GM18502 (cell line): ENCODE results near the gene RGPD5.
"Not testable (repeated sequence)": the region's sequence is repeated elsewhere in the genome, so short reads cannot be mapped to it uniquely, and the experiment has no call there.

Source experiments
- ATAC-seq: cut with Tn5 transposase; IDR thresholded peaks from one replicate; pipeline ENCODE4 v1.9.1; 2021; ENCODE audit warnings: mild to moderate bottlenecking; ENCODE audit not compliant: unreplicated experiment, poor library complexity

Gene RGPD5

DNA sequence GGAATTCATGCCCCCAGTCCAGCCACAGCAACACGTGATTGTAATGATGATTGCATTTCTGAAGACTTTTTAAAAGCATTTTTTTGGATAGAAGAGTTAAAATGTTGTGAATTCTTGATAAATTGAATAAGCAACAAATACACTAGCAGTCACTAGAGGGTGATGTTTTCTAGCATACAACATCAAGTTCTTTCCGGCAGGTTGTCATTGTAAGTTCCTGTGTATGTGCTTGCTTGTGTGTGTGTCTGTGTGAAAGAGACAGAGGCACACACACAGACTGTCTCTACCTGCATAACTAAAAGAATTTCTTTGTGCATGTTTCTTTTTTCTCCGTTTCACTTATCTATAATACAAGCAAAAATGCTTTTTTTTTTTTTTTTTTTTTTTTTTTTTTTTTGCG lies 95.8 kb downstream of the RGPD5 start:
- ATAC-seq: not testable (repeated sequence)

DNA sequence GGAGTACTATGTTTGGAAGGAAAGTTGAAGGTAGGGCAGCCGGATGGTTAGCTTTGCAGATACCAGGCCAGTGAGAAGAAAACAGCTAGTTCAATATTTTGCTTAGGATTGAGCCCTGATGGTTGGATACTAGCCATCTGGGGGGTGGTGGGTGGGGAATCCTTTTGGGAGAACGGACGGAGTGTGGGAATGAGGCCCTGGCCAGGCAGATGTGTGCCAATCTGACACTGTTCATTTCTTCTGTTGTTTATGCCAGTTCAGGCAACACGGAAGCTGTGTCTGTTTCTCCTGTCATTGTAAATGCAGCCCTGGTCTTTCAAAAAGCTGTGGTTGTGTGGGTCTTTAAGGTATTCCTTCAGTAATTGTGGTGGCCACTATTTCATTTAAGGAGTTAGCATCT lies 96.9 kb downstream of the RGPD5 start:
- ATAC-seq: not testable (repeated sequence)

DNA sequence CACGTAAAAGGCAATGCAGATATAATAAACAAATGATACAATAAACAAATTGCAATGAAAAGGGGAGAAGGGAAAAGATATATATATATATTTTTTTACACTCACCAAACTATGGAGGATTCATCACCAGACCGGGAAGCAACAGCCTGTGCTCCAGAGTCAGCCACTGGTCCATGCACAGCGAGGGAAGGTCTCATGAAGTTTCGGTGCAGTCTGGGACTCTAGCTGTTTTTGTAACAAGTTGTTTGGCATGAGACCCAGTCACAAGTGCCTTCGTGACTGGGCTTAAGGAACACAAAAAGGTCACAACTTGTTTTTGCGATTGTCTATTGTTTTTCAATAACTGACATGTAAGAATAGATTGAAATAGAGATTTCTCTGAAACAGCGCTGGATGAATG lies 99.6 kb downstream of the RGPD5 start:
- not testable (repeated sequence) for ATAC-seq

DNA sequence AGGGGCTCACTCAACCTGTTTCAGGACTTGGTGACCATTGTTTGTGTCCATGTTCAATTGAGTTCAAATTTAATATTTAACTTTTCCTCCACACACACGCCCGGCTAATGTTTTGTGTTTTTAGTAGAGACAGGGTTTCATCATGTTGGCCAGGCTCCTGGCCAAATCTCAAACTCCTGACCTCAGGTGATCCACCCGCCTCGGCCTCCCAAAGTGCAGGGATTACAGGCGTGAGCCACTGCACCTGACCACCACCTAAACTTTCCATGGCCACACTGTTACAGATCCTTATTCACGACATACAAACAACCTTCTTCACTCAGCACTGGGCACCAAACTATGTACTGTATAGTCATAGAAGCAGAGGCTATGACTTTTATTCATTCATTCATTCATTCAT lies 100.0 kb downstream of the RGPD5 start:
- ATAC-seq: not testable (repeated sequence)

DNA sequence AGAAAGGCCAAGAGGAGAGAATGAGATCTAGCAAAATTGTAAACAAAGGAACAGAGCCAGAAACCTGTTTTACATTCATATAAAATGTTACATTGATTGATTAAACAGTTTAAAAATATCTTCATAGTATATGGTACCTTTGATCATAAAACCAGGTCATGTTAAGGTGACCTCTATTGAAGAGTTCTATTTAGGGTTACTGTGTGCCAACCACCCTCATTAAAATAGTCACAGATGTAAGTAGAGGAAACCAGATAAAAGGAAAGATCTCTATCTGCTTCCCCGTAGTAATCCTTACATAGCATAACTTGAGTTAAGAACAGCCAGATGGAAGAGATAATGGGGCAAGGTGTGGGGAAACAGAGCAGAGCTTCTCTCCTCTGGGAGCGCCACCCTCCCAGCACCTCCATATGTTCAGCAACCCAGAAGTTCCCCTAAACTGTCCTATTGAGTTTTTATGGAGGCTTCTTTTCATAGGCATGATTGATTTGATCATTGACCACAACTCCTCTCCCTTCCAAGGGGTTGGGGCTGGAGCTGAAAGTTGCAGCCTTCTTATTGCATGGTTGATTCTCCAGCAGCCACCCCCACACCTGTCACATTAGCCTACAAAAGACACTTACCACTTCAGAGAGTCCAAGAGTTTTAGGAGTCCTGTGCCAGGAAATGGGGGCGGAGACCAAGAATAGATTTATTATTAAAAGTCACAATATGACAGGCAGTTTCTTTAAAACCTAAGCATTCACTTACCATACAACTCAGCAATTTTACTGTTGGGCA lies 101.2 kb downstream of the RGPD5 start:
- ATAC-seq: not testable (repeated sequence)

DNA sequence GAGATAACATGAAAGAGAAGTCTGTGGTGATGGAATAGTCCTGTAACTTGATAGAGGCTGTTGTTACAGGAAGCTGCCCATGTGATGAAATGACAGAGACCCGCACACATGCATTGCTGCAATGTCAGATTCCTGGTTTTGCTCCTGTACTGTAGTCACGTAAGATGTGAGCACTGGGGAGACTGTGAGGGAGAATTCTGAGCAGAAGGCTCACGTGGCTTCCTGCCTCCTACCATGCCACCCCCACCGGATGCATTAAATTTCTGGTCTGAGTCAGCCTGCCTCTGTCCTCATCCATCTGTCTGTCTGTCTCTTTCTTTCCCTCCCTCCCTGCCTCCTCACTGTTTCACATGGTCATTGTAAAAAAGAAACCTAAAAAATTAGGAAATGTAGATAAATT lies 102.1 kb downstream of the RGPD5 start:
- ATAC-seq: peak; percentile 99

DNA sequence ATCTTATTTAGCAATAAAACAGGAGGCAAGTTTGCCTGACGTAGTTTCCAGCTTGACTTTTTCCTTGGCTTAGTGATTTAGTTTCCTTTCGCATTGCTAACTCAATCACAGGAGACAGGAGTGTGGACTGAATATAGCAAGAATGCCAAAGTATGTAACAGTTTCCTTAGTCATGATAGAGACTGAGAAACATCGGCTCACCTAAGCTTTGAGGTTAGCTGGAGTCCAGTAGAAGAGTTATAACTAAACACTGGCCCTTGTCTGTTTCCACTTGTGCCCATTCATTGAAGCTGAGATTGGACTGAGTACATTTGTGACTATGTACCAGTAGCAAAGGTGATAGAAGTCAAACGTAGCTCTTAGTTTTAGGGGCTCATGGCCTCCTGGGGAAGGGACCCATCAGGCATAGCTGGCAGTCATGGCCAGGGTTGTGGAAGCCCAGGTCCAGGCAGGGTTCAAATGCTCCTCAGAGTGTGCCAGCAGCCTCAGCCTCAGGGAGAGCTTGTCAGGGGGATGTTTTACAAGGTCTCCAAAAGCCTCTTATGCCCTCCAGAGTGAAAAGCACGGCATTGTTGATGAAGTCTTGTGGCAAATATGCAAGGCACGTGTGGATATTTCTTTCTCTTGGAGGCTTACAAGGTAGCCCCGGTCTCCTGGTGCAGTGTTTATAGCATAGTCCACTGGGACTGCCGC lies 103.8 kb downstream of the RGPD5 start:
- not testable (repeated sequence) for ATAC-seq

DNA sequence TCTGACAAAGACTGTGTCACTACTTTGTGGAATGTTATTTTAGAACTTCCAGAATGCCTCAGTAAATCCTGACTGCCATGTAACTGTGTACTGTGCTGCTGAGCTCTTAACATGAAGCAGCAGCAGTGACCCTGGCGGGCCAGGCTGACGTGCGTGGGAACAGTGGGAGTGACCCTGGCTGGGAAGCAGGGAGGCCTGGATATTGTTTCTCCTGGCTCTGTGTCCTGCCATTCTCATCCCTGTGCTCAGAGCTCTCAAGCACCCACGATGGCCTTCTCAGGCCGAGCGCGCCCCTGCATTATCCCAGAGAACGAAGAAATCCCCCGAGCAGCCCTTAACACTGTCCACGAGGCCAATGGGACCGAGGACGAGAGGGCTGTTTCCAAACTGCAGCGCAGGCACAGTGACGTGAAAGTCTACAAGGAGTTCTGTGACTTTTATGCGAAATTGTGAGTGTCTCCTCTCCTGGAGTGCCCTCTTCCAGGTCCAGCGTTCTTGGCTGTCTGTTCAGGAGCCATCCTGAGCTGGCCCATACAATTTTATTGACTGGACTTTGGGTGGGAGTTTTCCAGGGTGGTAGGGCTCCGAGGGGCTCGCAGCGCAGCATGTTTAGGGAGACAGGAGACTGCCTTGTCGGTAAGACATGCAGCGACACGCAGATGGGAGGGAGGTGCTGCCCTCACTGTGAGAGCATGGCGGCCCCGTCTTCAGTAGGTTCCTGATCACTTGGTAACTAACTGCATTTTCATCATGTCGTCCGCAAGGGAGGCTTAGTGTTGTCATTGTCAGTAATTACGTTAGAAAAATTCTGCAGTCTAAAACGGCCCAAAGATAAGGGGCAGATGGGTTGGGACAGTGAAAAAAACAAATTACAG lies 104.6 kb downstream of the RGPD5 start, which contains the start of gene LIMS3:
Gene LIMS3, plus strand, starts transcription at position 227 of the 875 bp plus-strand sequence. Its CDS starts 41 bp downstream, at position 268.
- ATAC-seq: not testable (repeated sequence)

DNA sequence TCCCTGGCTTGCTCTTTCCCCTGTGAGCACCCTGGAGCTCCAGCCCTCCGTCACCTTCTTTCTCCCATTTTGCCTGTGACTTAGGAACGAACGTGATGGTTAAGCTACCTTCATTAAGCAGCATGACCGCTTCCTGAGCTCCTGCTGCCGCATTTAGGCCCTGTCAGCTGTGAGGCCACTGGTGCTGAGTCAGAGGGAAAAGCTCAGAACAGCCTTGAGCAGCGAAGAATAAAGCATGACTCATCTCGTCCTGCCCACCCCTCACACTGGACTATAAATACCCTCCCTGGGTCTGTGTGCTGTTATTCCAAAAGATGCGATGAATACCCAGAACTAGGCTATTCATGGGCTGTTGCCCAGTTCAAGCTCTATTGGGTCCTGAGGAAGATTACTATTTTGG lies 111.7 kb downstream of the RGPD5 start:
- peak; percentile 90 for ATAC-seq
